A673 (cell line): Measurements from ENCODE around the gene SMARCAL1.

ENCODE experiments used
- CTCF ChIP-seq: fragments of 300-800, 200-600 bp; sonication (generic); conservative IDR thresholded peaks from 2 replicates; pipeline ENCODE4 v1.5.1; 2017; ENCODE audit warnings: low read depth, mild to moderate bottlenecking, antibody characterized with exemption, low read length, moderate library complexity, mixed read lengths
- EZH2 ChIP-seq: fragments of 200-600 bp; sonication (generic); IDR thresholded peaks from 2 replicates; pipeline ENCODE4 v1.6.1; 2017; ENCODE audit warnings: borderline replicate concordance, low read depth, mild to moderate bottlenecking, mixed read lengths, antibody characterized with exemption, low read length; ENCODE audit not compliant: poor library complexity, severe bottlenecking

- TF ChIP-seq CTCF = no peak
- TF ChIP-seq EZH2 = no peak
Observed at GRCh38 chr2:216485745-216486144, 73.5 kb downstream of the SMARCAL1 start.
